PC-3 (cell line): Measurements from ENCODE around the gene SLC6A7.

Experiments
- EZH2 ChIP-seq: fragments of 300-600 bp; sonication (generic); IDR thresholded peaks from one replicate; pipeline ENCODE4 v1.6.1; 2017; ENCODE audit warnings: antibody characterized with exemption, mild to moderate bottlenecking, low read length; ENCODE audit not compliant: unreplicated experiment
- EZH2phosphoT487 ChIP-seq: fragments of 300-600 bp; sonication (generic); IDR thresholded peaks from 2 replicates; pipeline ENCODE4 v1.6.1; 2018; ENCODE audit warnings: mild to moderate bottlenecking, antibody characterized with exemption, low read length, borderline replicate concordance
- TF ChIP-seq, protein P1 (sequence below): fragments of 300-600 bp; sonication (generic); conservative IDR thresholded peaks from 2 replicates; pipeline ENCODE4 v1.5.1; 2017; ENCODE audit warnings: antibody characterized with exemption, low read depth, mild to moderate bottlenecking, low read length

DNA sequence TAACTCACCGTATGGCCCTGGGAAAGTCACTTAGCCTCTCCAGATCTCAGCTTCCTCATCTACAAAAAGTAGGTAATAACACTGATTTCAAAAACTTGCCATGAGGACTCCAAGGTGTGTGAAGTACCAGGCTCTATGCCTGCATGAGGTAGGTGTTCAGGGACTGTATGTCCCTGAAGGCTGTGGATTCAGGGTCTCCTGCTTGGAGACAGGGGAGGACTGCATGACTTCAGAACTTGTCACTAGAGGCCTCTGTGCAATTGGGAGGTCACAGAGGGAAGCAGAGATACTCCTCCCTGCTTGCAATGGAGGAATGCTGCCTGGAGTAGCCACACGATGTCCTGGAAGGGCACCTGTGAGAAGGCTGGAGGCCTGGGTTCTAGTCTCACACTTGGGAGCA is 36.4 kb upstream of the SLC6A7 start:
- TF ChIP-seq EZH2 (no peak), EZH2phosphoT487 (no peak)
- TF ChIP-seq, protein P1, sequence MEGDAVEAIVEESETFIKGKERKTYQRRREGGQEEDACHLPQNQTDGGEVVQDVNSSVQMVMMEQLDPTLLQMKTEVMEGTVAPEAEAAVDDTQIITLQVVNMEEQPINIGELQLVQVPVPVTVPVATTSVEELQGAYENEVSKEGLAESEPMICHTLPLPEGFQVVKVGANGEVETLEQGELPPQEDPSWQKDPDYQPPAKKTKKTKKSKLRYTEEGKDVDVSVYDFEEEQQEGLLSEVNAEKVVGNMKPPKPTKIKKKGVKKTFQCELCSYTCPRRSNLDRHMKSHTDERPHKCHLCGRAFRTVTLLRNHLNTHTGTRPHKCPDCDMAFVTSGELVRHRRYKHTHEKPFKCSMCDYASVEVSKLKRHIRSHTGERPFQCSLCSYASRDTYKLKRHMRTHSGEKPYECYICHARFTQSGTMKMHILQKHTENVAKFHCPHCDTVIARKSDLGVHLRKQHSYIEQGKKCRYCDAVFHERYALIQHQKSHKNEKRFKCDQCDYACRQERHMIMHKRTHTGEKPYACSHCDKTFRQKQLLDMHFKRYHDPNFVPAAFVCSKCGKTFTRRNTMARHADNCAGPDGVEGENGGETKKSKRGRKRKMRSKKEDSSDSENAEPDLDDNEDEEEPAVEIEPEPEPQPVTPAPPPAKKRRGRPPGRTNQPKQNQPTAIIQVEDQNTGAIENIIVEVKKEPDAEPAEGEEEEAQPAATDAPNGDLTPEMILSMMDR = no peak
